ENCODE measurements around the gene HTR7.

GRCh38 chr10:90801608-90802007 lies 56.2 kb downstream of the HTR7 start:
- TF ChIP-seq EZH2phosphoT487 (IDR thresholded peaks at IDR 0.05; ENCODE audit: insufficient read depth, low read depth), result no peak
- TF ChIP-seq EZH2 (IDR thresholded peaks at IDR 0.05; ENCODE audit: insufficient read depth, poor library complexity, severe bottlenecking), result no peak
